Measurements from ENCODE around the gene ALDOC.

The ALDOC gene

GRCh38 chr17:28576758-28577465 lies at the start of gene ALDOC:
Gene ALDOC, minus strand, starts transcription at chr17:28576895. Its CDS starts 1,363 bp downstream, at chr17:28575532.
- TF ChIP-seq MAX (IDR thresholded peaks at IDR 0.05) (peak; percentile 84), YY1 (IDR thresholded peaks at IDR 0.05; ENCODE audit: low read depth) (no peak), TAF1 (IDR thresholded peaks at IDR 0.05; ENCODE audit: low read depth) (0 out of 2 replicates have a peak, but pooled peaks have one; percentile 13), REST (IDR thresholded peaks at IDR 0.05; ENCODE audit: low read depth) (no peak), FOXM1 (IDR thresholded peaks at IDR 0.05; ENCODE audit: borderline replicate concordance, low read depth) (no peak), USF1 (IDR thresholded peaks at IDR 0.05) (peak; percentile 65)

GRCh38 chr17:28624148-28624547 lies 47.5 kb upstream of the ALDOC start:
- TF ChIP-seq MAX (IDR thresholded peaks at IDR 0.05) (no peak), CREB1 (IDR thresholded peaks at IDR 0.05; ENCODE audit: low read depth) (no peak), TCF12 (IDR thresholded peaks at IDR 0.05; ENCODE audit: low read depth) (no peak)

GRCh38 chr17:28623696-28624095 lies 47.0 kb upstream of the ALDOC start:
- TF ChIP-seq TEAD4 (IDR thresholded peaks at IDR 0.05) = no peak
- no peak for TF ChIP-seq REST (IDR thresholded peaks at IDR 0.05; ENCODE audit: low read depth)
- no peak for TF ChIP-seq EP300 (IDR thresholded peaks at IDR 0.05; ENCODE audit: borderline replicate concordance)
- TF ChIP-seq TCF12 (IDR thresholded peaks at IDR 0.05; ENCODE audit: low read depth) = no peak
- no peak for TF ChIP-seq NFIC (IDR thresholded peaks at IDR 0.05)
- no peak for TF ChIP-seq USF1 (IDR thresholded peaks at IDR 0.05)
- no peak for TF ChIP-seq RAD21 (IDR thresholded peaks at IDR 0.05; ENCODE audit: low read depth)
- no peak for TF ChIP-seq TAF1 (IDR thresholded peaks at IDR 0.05; ENCODE audit: low read depth)
- TF ChIP-seq EGR1 (IDR thresholded peaks at IDR 0.05) = no peak
- TF ChIP-seq YY1 (IDR thresholded peaks at IDR 0.05; ENCODE audit: low read depth) = no peak
- no peak for TF ChIP-seq ZBTB7A (IDR thresholded peaks at IDR 0.05; ENCODE audit: low read depth)
- no peak for TF ChIP-seq MAX (IDR thresholded peaks at IDR 0.05)
- no peak for TF ChIP-seq FOXM1 (IDR thresholded peaks at IDR 0.05; ENCODE audit: borderline replicate concordance, low read depth)
- TF ChIP-seq CREB1 (IDR thresholded peaks at IDR 0.05; ENCODE audit: low read depth) = no peak
- no peak for TF ChIP-seq CEBPB (IDR thresholded peaks at IDR 0.05)

GRCh38 chr17:28622186-28622585 lies 45.5 kb upstream of the ALDOC start:
- TF ChIP-seq ZBTB7A (IDR thresholded peaks at IDR 0.05; ENCODE audit: low read depth) (no peak), CEBPB (IDR thresholded peaks at IDR 0.05) (no peak), TCF12 (IDR thresholded peaks at IDR 0.05; ENCODE audit: low read depth) (no peak), RAD21 (IDR thresholded peaks at IDR 0.05; ENCODE audit: low read depth) (no peak)

- TF ChIP-seq REST (IDR thresholded peaks at IDR 0.05; ENCODE audit: low read depth) (no peak), EP300 (IDR thresholded peaks at IDR 0.05; ENCODE audit: borderline replicate concordance) (no peak), ZBTB7A (IDR thresholded peaks at IDR 0.05; ENCODE audit: low read depth) (no peak), TEAD4 (IDR thresholded peaks at IDR 0.05) (no peak), YY1 (IDR thresholded peaks at IDR 0.05; ENCODE audit: low read depth) (no peak), CREB1 (IDR thresholded peaks at IDR 0.05; ENCODE audit: low read depth) (no peak), RAD21 (IDR thresholded peaks at IDR 0.05; ENCODE audit: low read depth) (no peak), USF1 (IDR thresholded peaks at IDR 0.05) (no peak), CEBPB (IDR thresholded peaks at IDR 0.05) (no peak), FOXM1 (IDR thresholded peaks at IDR 0.05; ENCODE audit: borderline replicate concordance, low read depth) (no peak), NFIC (IDR thresholded peaks at IDR 0.05) (no peak), MAX (IDR thresholded peaks at IDR 0.05) (no peak), EGR1 (IDR thresholded peaks at IDR 0.05) (no peak)
Measured at GRCh38 chr17:28620010-28620409, 43.3 kb upstream of the ALDOC start.
